Loucy (cell line): ENCODE results near the gene MGAT5.

Experiments
- H2AFZ ChIP-seq: fragments of 200-600 bp; sonication (generic); 2 replicates; pipeline ENCODE4 v1.6.0; 2016; ENCODE audit warnings: antibody characterized with exemption, mild to moderate bottlenecking, low read length, moderate library complexity
- H3F3A ChIP-seq: fragments of 200-600 bp; 2 replicates; pipeline ENCODE4 v1.6.0; 2016; ENCODE audit warnings: antibody characterized with exemption, low read depth, mild to moderate bottlenecking
- H3K27me3 ChIP-seq: fragments of 200-600 bp; sonication (generic); 2 replicates; pipeline ENCODE4 v1.6.1; 2014; ENCODE audit warnings: low read length, mild to moderate bottlenecking; ENCODE audit not compliant: insufficient read depth, poor library complexity, severe bottlenecking
- H3K36me3 ChIP-seq: fragments of 200-600 bp; sonication (generic); 2 replicates; pipeline ENCODE4 v1.6.1; 2016; ENCODE audit warnings: low read length; ENCODE audit not compliant: insufficient read depth
- H3K4me1 ChIP-seq: fragments of 200-600 bp; sonication (generic); 2 replicates; pipeline ENCODE4 v1.5.1; 2014; ENCODE audit warnings: low read length, mild to moderate bottlenecking; ENCODE audit not compliant: insufficient read depth, poor library complexity, severe bottlenecking
- H3K4me2 ChIP-seq: fragments of 200-600 bp; sonication (generic); 2 replicates; pipeline ENCODE4 v1.6.0; 2014; ENCODE audit warnings: antibody characterized with exemption, low read length, low read depth, mild to moderate bottlenecking; ENCODE audit not compliant: poor library complexity, severe bottlenecking
- H3K4me3 ChIP-seq: fragments of 200-600 bp; sonication (generic); 2 replicates; pipeline ENCODE4 v1.5.1; 2014; ENCODE audit warnings: low read length, mild to moderate bottlenecking, mixed read lengths; ENCODE audit not compliant: poor library complexity, severe bottlenecking
- H3K79me2 ChIP-seq: fragments of 200-600 bp; sonication (generic); 2 replicates; pipeline ENCODE4 v1.6.1; 2014; ENCODE audit warnings: low read length; ENCODE audit not compliant: insufficient read depth
- H3K9ac ChIP-seq: fragments of 200-600 bp; sonication (generic); 2 replicates; pipeline ENCODE4 v1.6.0; 2014; ENCODE audit warnings: mild to moderate bottlenecking, low read depth, low read length, moderate library complexity; ENCODE audit not compliant: poor library complexity, severe bottlenecking
- H3K9me2 ChIP-seq: fragments of 200-600 bp; sonication (generic); replicated peaks from 2 replicates; pipeline ENCODE4 v1.6.1; 2016; ENCODE audit warnings: low read depth, low read length, mixed read lengths
- H3K9me3 ChIP-seq: fragments of 200-600 bp; sonication (generic); 2 replicates; pipeline ENCODE4 v1.6.1; 2014; ENCODE audit warnings: mild to moderate bottlenecking, antibody characterized with exemption, low read length, low read depth; ENCODE audit not compliant: insufficient read depth
- H4K20me1 ChIP-seq: fragments of 200-600 bp; sonication (generic); 2 replicates; pipeline ENCODE4 v1.6.0; 2014; ENCODE audit warnings: antibody characterized with exemption, low read length, mild to moderate bottlenecking; ENCODE audit not compliant: insufficient read depth, poor library complexity, severe bottlenecking
- EZH2phosphoT487 ChIP-seq: fragments of 200-600 bp; IDR thresholded peaks from 2 replicates; pipeline ENCODE4 v1.6.1; 2018; ENCODE audit warnings: antibody characterized with exemption, mild to moderate bottlenecking, moderate library complexity, borderline replicate concordance
- TF ChIP-seq, protein P1 (sequence below): fragments of 200-600 bp; sonication (generic); conservative IDR thresholded peaks from 2 replicates; pipeline ENCODE4 v1.5.1; 2014; ENCODE audit warnings: mild to moderate bottlenecking, antibody characterized with exemption, low read length

MGAT5 gene

DNA sequence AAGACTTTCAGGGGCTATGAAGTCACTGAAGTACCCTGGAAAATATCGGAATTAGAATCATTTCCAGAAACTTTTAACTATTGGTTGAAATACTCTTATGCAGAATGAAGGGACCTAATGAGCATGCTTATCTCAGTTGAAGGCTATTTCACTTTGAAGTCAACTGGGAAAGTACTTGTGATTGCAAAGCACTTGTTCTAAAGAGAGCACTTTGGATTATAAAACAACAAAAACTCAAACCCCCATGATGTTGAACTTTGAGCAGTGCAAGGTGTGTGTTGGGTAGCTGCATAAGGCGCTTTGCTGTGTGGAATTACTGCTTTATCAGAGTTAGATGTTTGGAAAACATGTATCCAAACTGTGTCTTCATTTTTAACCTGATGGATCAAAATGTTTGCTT is 12.0 kb upstream of the MGAT5 start:
- TF ChIP-seq, protein P1, sequence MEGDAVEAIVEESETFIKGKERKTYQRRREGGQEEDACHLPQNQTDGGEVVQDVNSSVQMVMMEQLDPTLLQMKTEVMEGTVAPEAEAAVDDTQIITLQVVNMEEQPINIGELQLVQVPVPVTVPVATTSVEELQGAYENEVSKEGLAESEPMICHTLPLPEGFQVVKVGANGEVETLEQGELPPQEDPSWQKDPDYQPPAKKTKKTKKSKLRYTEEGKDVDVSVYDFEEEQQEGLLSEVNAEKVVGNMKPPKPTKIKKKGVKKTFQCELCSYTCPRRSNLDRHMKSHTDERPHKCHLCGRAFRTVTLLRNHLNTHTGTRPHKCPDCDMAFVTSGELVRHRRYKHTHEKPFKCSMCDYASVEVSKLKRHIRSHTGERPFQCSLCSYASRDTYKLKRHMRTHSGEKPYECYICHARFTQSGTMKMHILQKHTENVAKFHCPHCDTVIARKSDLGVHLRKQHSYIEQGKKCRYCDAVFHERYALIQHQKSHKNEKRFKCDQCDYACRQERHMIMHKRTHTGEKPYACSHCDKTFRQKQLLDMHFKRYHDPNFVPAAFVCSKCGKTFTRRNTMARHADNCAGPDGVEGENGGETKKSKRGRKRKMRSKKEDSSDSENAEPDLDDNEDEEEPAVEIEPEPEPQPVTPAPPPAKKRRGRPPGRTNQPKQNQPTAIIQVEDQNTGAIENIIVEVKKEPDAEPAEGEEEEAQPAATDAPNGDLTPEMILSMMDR = no peak
- no peak for TF ChIP-seq EZH2phosphoT487

DNA sequence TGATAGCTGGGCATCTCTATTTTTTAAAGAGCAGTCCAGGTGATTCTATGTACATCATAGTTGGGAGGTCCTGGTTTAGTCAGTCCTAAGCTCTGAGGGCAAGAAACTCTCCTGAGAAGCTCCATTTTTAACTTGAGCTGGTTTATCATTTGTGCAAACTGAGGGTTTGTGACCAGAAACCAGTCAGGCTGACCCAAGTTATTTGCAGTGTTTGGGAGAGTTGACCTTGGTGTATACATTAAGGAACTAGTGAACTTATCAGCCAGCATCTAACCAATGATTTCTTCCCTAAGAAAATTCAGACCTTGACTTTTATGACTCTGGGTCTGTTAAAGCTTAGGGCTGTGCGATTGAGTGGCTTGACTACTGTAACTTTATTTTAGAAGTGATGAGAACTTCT is 10.6 kb upstream of the MGAT5 start:
- H3K4me1 ChIP-seq = peaks cover 51% of the 10 kb centered on the region
- TF ChIP-seq, protein P1 = no peak
- H4K20me1 ChIP-seq = peaks cover 9% of the 10 kb centered on the region
- H3K36me3 ChIP-seq = no peaks in the 10 kb centered on the region
- H3K9me2 ChIP-seq = no peaks in the 10 kb centered on the region
- no peak overlapping the region for H3K4me2 ChIP-seq
- H3K9ac ChIP-seq = no peak overlapping the region
- no peaks in the 10 kb centered on the region for H3K27me3 ChIP-seq
- H3K9me3 ChIP-seq = no peaks in the 10 kb centered on the region
- H3K4me3 ChIP-seq = no peak overlapping the region
- no peaks in the 10 kb centered on the region for H3F3A ChIP-seq
- peaks cover 88% of the 10 kb centered on the region for H3K79me2 ChIP-seq
- H2AFZ ChIP-seq = no peak overlapping the region

More for the DNA sequence above, 12.0 kb upstream of the MGAT5 start:
- Histone ChIP-seq H3K27me3 (no peaks in the 10 kb centered on the region), H2AFZ (no peak overlapping the region), H3F3A (no peaks in the 10 kb centered on the region), H4K20me1 (peaks cover 9% of the 10 kb centered on the region), H3K79me2 (peaks cover 84% of the 10 kb centered on the region), H3K9me2 (no peaks in the 10 kb centered on the region), H3K4me2 (no peak overlapping the region), H3K4me1 (peaks cover 42% of the 10 kb centered on the region), H3K9ac (no peak overlapping the region), H3K36me3 (no peaks in the 10 kb centered on the region), H3K9me3 (no peaks in the 10 kb centered on the region), H3K4me3 (no peak overlapping the region)

DNA sequence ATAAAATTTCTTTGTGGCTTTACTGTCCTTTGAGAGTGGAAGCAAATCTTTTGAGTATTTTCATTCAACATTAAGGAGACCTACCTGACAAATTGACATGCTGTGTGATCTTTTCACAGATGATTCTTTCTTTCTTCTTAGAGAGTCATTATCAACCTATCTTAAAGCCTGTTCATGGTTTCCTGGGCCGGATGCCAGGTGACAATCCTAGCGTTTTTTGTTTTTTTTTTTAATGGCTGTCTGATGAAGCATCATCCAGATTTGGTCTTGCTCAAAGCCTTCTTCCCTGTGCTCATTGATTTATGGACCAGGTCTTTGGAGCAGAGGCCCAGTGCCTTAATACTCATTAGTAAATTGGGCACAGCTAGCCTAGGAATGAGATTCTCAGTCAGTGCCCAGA is 9.8 kb upstream of the MGAT5 start:
- H3K4me2 ChIP-seq = no peak overlapping the region
- H3K4me1 ChIP-seq = peaks cover 59% of the 10 kb centered on the region

More for the DNA sequence above, 9.8 kb upstream of the MGAT5 start:
- H3K9me3 ChIP-seq = no peaks in the 10 kb centered on the region
- H3K4me3 ChIP-seq = no peak overlapping the region
- H3K9me2 ChIP-seq = no peaks in the 10 kb centered on the region
- H4K20me1 ChIP-seq = peaks cover 9% of the 10 kb centered on the region
- no peaks in the 10 kb centered on the region for H3K36me3 ChIP-seq
- peaks cover 88% of the 10 kb centered on the region for H3K79me2 ChIP-seq
- no peak overlapping the region for H2AFZ ChIP-seq
- TF ChIP-seq, protein P1 = no peak
- no peak for TF ChIP-seq EZH2phosphoT487
- no peaks in the 10 kb centered on the region for H3K27me3 ChIP-seq
- H3K9ac ChIP-seq = no peak overlapping the region
- no peaks in the 10 kb centered on the region for H3F3A ChIP-seq
